ENCODE data around the gene TNNC1. TPM values are rescaled to one million over a fixed set of nuclear protein-coding genes. Genes with fewer than 3 reads are reported as not detected.

The TNNC1 gene
- total and polyA plus RNA-seq, 4 donors, result 2.6 to 20.7 (median 3.8) TPM

GRCh38 chr3:52487050-52487787 is 33.4 kb upstream of the TNNC1 start:
- Histone ChIP-seq H3K27me3 (ENCODE audit: control insufficient read depth in 1 of 2, insufficient read depth in 2 of 2, low read length in 1 of 2) (no peaks in the 10 kb centered on the region), H3K4me1 (ENCODE audit: control insufficient read depth in 1 of 2, insufficient read depth in 2 of 2, low read length in 2 of 2) (no peaks in the 10 kb centered on the region), H3K36me3 (ENCODE audit: control insufficient read depth in 1 of 2, insufficient read depth in 2 of 2, low read length in 1 of 2) (peaks cover 0 to 1% of the 10 kb centered on the region in 2 donors), H3K9me3 (ENCODE audit: control insufficient read depth, low read length) (no peaks in the 10 kb centered on the region), H3K27ac (ENCODE audit: low read depth in 1 of 2, low read length in 2 of 2) (no peak overlapping the region), H3K4me3 (ENCODE audit: low read length in 2 of 2) (no peak overlapping the region)
- intact Hi-C loops (cut with DNase I), result loop anchor here in 1 of 2 donors (5.0 kb wide), 1 partner anchor 40 kb away; no protein-coding TSS in a partner anchor
- ATAC-seq (ENCODE audit: low FRiP score) (no peak), DNase-seq (no peak)
- WGBS, 2 donors, result 92 to 93% methylated on average over 31 of the region's 31 CpGs

- no peaks in the 10 kb centered on the region for H3K36me3 ChIP-seq (ENCODE audit: control insufficient read depth in 1 of 2, insufficient read depth in 2 of 2, low read length in 1 of 2)
Observed at GRCh38 chr3:52484680-52485461, 31.0 kb upstream of the TNNC1 start.

GRCh38 chr3:52483577-52484381 is 29.9 kb upstream of the TNNC1 start:
- no peak for ATAC-seq (ENCODE audit: low FRiP score)
- Histone ChIP-seq H3K4me1 (ENCODE audit: control insufficient read depth in 1 of 2, insufficient read depth in 2 of 2, low read length in 2 of 2) (no peaks in the 10 kb centered on the region), H3K4me3 (ENCODE audit: low read length in 2 of 2) (no peak overlapping the region), H3K36me3 (ENCODE audit: control insufficient read depth in 1 of 2, insufficient read depth in 2 of 2, low read length in 1 of 2) (peaks cover 0 to 4% of the 10 kb centered on the region in 2 donors), H3K27ac (ENCODE audit: low read depth in 1 of 2, low read length in 2 of 2) (peak overlapping the region in 1 of 2 donors; percentile 19), H3K9me3 (ENCODE audit: control insufficient read depth, low read length) (no peaks in the 10 kb centered on the region), H3K27me3 (ENCODE audit: control insufficient read depth in 1 of 2, insufficient read depth in 2 of 2, low read length in 1 of 2) (no peaks in the 10 kb centered on the region)
- WGBS, 2 donors, result 36 to 41% methylated on average over 13 of the region's 13 CpGs
- intact Hi-C loops (cut with DNase I), result no loop called here
- DNase-seq, result peak in 1 of 2 donors; percentile 63

More at GRCh38 chr3:52484680-52485461, 31.0 kb upstream of the TNNC1 start:
- H3K4me3 ChIP-seq (ENCODE audit: low read length in 2 of 2), result no peak overlapping the region
- DNase-seq (no peak), ATAC-seq (ENCODE audit: low FRiP score) (no peak)
- no peaks in the 10 kb centered on the region for H3K9me3 ChIP-seq (ENCODE audit: control insufficient read depth, low read length)
- WGBS, 2 donors, result 82 to 83% methylated on average over 10 of the region's 10 CpGs
- H3K4me1 ChIP-seq (ENCODE audit: control insufficient read depth in 1 of 2, insufficient read depth in 2 of 2, low read length in 2 of 2), result no peaks in the 10 kb centered on the region
- peak overlapping the region in 1 of 2 donors; percentile 0 for H3K27ac ChIP-seq (ENCODE audit: low read depth in 1 of 2, low read length in 2 of 2)
- no peaks in the 10 kb centered on the region for H3K27me3 ChIP-seq (ENCODE audit: control insufficient read depth in 1 of 2, insufficient read depth in 2 of 2, low read length in 1 of 2)
- intact Hi-C loops (cut with DNase I), result loop anchor here in 1 of 2 donors (5.0 kb wide), 1 partner anchor 42 kb away; no protein-coding TSS in a partner anchor

- Histone ChIP-seq H3K27me3 (ENCODE audit: control insufficient read depth in 1 of 2, insufficient read depth in 2 of 2, low read length in 1 of 2) (no peaks in the 10 kb centered on the region), H3K36me3 (ENCODE audit: control insufficient read depth in 1 of 2, insufficient read depth in 2 of 2, low read length in 1 of 2) (peaks cover 0 to 7% of the 10 kb centered on the region in 2 donors), H3K9me3 (ENCODE audit: control insufficient read depth, low read length) (no peaks in the 10 kb centered on the region), H3K4me1 (ENCODE audit: control insufficient read depth in 1 of 2, insufficient read depth in 2 of 2, low read length in 2 of 2) (no peaks in the 10 kb centered on the region), H3K27ac (ENCODE audit: low read depth in 1 of 2, low read length in 2 of 2) (peak overlapping the region in 1 of 2 donors; percentile 2), H3K4me3 (ENCODE audit: low read length in 2 of 2) (no peak overlapping the region)
- intact Hi-C loops (cut with DNase I), result no loop called here
- ATAC-seq (ENCODE audit: low FRiP score) (no peak), DNase-seq (peak in 1 of 2 donors; percentile 42)
- 87 to 88% methylated on average over 14 of the region's 14 CpGs for WGBS, 2 donors
Observed at GRCh38 chr3:52483081-52483480, 29.2 kb upstream of the TNNC1 start.

GRCh38 chr3:52481819-52482521 is 28.1 kb upstream of the TNNC1 start:
- Histone ChIP-seq H3K36me3 (ENCODE audit: control insufficient read depth in 1 of 2, insufficient read depth in 2 of 2, low read length in 1 of 2) (peaks cover 0 to 7% of the 10 kb centered on the region in 2 donors), H3K27me3 (ENCODE audit: control insufficient read depth in 1 of 2, insufficient read depth in 2 of 2, low read length in 1 of 2) (no peaks in the 10 kb centered on the region), H3K4me3 (ENCODE audit: low read length in 2 of 2) (no peak overlapping the region), H3K27ac (ENCODE audit: low read depth in 1 of 2, low read length in 2 of 2) (no peak overlapping the region), H3K9me3 (ENCODE audit: control insufficient read depth, low read length) (no peaks in the 10 kb centered on the region), H3K4me1 (ENCODE audit: control insufficient read depth in 1 of 2, insufficient read depth in 2 of 2, low read length in 2 of 2) (no peaks in the 10 kb centered on the region)
- intact Hi-C loops (cut with DNase I), result no loop called here
- WGBS, 2 donors, result 84% methylated on average over 23 of the region's 23 CpGs
- DNase-seq (no peak), ATAC-seq (ENCODE audit: low FRiP score) (no peak)

- peaks cover 0 to 7% of the 10 kb centered on the region in 2 donors for H3K36me3 ChIP-seq (ENCODE audit: control insufficient read depth in 1 of 2, insufficient read depth in 2 of 2, low read length in 1 of 2)
- H3K9me3 ChIP-seq (ENCODE audit: control insufficient read depth, low read length), result no peaks in the 10 kb centered on the region
- H3K27ac ChIP-seq (ENCODE audit: low read depth in 1 of 2, low read length in 2 of 2), result no peak overlapping the region
- 73 to 80% methylated on average over 27 of the region's 27 CpGs for WGBS, 2 donors
- DNase-seq, result no peak
- H3K4me1 ChIP-seq (ENCODE audit: control insufficient read depth in 1 of 2, insufficient read depth in 2 of 2, low read length in 2 of 2), result no peaks in the 10 kb centered on the region
- no peak overlapping the region for H3K4me3 ChIP-seq (ENCODE audit: low read length in 2 of 2)
- no peak for ATAC-seq (ENCODE audit: low FRiP score)
- H3K27me3 ChIP-seq (ENCODE audit: control insufficient read depth in 1 of 2, insufficient read depth in 2 of 2, low read length in 1 of 2), result no peaks in the 10 kb centered on the region
- intact Hi-C loops (cut with DNase I), result no loop called here
Observed at GRCh38 chr3:52480768-52481715, 27.2 kb upstream of the TNNC1 start.

- ATAC-seq (ENCODE audit: low FRiP score), result no peak
- Histone ChIP-seq H3K4me1 (ENCODE audit: control insufficient read depth in 1 of 2, insufficient read depth in 2 of 2, low read length in 2 of 2) (no peaks in the 10 kb centered on the region), H3K27me3 (ENCODE audit: control insufficient read depth in 1 of 2, insufficient read depth in 2 of 2, low read length in 1 of 2) (no peaks in the 10 kb centered on the region), H3K9me3 (ENCODE audit: control insufficient read depth, low read length) (no peaks in the 10 kb centered on the region), H3K36me3 (ENCODE audit: control insufficient read depth in 1 of 2, insufficient read depth in 2 of 2, low read length in 1 of 2) (peaks cover 0 to 7% of the 10 kb centered on the region in 2 donors), H3K27ac (ENCODE audit: low read depth in 1 of 2, low read length in 2 of 2) (no peak overlapping the region), H3K4me3 (ENCODE audit: low read length in 2 of 2) (no peak overlapping the region)
- intact Hi-C loops (cut with DNase I), result no loop called here
- WGBS, 2 donors, result 84 to 86% methylated on average over 16 of the region's 16 CpGs
- DNase-seq, result peak; percentile 45 to 64
Observed at GRCh38 chr3:52479877-52480575, 26.2 kb upstream of the TNNC1 start.

All from aorta (tissue), 5 donors.